ENCODE data around the gene MICAL3. TPM values are rescaled to one million over a fixed set of nuclear protein-coding genes. Genes with fewer than 3 reads are reported as not detected.

The MICAL3 gene
- total and polyA plus RNA-seq, 7 donors: 9.6 to 94.2 (median 35.0) TPM

DNA sequence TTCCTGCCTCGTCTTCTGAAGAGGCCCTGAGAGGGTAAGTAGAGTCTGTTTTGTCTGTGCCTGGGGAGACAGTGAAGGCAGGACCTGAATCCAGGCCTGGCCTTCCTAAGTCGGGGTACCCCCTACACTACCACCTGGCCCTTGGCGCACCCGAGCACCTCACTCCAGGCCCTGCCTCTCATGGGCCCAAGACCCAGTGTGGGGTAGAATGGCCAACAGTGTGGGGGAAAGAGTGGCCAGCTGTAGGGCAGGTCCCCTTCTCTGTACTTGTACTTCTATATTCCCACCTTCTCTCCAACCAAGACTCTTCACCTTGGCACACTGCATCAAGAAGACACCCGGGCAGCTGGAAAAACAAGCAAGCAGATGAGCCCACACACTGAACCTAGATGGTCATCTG is 227.7 kb downstream of the MICAL3 start:
- TF ChIP-seq POLR2A (IDR thresholded peaks at IDR 0.05): no peak
- TF ChIP-seq, protein P1, sequence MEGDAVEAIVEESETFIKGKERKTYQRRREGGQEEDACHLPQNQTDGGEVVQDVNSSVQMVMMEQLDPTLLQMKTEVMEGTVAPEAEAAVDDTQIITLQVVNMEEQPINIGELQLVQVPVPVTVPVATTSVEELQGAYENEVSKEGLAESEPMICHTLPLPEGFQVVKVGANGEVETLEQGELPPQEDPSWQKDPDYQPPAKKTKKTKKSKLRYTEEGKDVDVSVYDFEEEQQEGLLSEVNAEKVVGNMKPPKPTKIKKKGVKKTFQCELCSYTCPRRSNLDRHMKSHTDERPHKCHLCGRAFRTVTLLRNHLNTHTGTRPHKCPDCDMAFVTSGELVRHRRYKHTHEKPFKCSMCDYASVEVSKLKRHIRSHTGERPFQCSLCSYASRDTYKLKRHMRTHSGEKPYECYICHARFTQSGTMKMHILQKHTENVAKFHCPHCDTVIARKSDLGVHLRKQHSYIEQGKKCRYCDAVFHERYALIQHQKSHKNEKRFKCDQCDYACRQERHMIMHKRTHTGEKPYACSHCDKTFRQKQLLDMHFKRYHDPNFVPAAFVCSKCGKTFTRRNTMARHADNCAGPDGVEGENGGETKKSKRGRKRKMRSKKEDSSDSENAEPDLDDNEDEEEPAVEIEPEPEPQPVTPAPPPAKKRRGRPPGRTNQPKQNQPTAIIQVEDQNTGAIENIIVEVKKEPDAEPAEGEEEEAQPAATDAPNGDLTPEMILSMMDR (IDR thresholded peaks at IDR 0.05): no peak
- no peak for TF ChIP-seq POLR2AphosphoS5 (IDR thresholded peaks at IDR 0.05)
- TF ChIP-seq EP300 (IDR thresholded peaks at IDR 0.05): no peak
- WGBS, 2 donors: 92 to 93% methylated on average over 5 of the region's 5 CpGs
- peaks cover 0 to 21% (median 10%) of the 10 kb centered on the region in 4 donors for H3K36me3 ChIP-seq
- no peaks in the 10 kb centered on the region for H3K4me1 ChIP-seq
- intact Hi-C loops (cut with DNase I): no loop called here
- H3K9me3 ChIP-seq: no peaks in the 10 kb centered on the region
- no peak overlapping the region for H3K4me3 ChIP-seq
- DNase-seq: no peak
- no peaks in the 10 kb centered on the region for H3K27me3 ChIP-seq
- no peak overlapping the region for H3K27ac ChIP-seq

DNA sequence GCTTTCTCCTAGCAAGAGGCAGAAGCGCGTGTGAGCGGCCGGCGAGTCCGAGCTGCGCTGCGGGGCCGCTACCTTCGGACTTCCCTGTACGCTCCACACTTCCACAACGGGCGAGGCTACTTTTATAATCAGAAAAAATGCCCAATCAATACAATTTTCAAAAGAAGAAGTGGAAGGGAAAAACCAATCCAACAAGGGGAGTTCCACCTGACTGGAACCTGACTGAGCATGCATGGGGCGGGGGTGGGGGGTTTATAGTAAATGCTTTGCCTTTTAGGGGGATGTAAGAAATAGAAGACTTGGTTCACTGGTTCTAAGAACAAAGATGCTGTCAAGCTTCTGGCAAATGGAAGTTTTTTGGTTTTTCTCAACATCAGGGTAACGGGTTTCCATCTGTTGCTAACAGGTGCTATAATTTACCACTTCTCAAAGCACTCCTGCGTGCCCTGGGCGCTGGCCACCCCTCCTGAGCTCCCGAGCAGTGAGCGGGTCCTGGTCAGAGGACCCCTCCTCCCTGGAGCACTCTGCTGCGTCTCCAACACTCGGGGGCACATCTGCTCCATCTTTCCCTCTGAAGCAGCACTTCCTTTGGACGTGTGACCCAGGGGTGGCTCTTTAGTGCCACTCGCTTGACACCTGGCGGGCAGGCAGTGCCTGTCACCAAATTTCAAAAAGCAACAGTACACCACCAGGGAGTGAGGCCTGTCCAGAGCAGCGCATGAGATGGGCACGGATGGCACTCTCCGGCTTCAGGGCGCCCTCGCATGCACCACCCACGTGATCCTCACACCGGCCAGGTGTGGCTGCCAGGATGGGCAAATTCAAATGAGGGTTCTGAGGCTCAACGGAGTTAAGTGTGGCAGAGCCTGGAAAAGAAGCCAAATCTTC is 228.5 kb downstream of the MICAL3 start:
- Histone ChIP-seq H3K4me1 (no peaks in the 10 kb centered on the region), H3K9me3 (no peaks in the 10 kb centered on the region), H3K4me3 (no peak overlapping the region), H3K27me3 (no peaks in the 10 kb centered on the region), H3K27ac (no peak overlapping the region), H3K36me3 (peaks cover 0 to 28% (median 15%) of the 10 kb centered on the region in 4 donors)
- WGBS, 2 donors: 78 to 91% methylated on average over 32 of the region's 32 CpGs
- no peak for DNase-seq
- intact Hi-C loops (cut with DNase I): no loop called here
- TF ChIP-seq, protein P1 (IDR thresholded peaks at IDR 0.05): no peak
- TF ChIP-seq EP300 (IDR thresholded peaks at IDR 0.05) (no peak), POLR2A (IDR thresholded peaks at IDR 0.05) (no peak), POLR2AphosphoS5 (IDR thresholded peaks at IDR 0.05) (no peak)

DNA sequence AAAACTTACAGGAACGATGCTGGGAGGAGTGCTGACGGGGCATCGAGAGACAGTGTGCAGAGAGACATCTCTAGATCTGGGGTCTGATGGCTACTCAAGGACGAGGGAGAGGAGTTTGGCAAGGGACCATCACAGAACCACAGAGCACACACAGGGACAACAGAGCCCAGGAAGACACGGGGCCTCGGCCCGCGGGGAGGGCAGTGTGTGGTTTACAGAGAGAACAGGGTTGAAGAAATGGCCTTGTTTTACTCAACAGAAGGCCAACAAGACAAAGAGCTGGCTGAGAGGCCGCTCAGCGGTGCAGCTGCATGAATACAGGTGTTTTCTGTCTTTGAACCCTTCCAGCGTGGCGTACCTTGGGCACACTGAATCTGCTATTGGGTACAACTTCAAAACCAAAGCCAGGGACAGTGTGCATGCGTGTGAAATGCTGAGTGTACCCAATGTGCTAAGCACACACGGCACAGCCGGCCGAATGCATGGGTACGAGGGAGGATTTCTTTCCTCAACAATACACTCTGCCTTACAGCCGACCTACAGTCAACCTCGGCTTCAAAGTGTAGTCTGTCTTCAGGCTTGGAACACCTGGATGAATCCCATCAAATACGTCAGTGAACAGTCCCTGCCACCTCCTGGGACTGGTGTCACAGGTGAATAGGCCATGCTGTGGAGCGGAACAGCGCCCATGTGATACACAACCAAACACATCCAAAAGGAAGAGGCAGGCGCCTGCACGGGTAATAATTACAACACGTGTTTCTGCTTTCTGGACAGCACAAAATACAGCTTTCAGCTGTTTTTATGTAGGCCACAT is 229.4 kb downstream of the MICAL3 start:
- Histone ChIP-seq H3K27ac (no peak overlapping the region), H3K4me3 (no peak overlapping the region), H3K27me3 (no peaks in the 10 kb centered on the region), H3K9me3 (no peaks in the 10 kb centered on the region), H3K36me3 (peaks cover 7 to 38% (median 24%) of the 10 kb centered on the region in 4 donors), H3K4me1 (no peaks in the 10 kb centered on the region)
- DNase-seq: no peak
- intact Hi-C loops (cut with DNase I): no loop called here
- TF ChIP-seq, protein P1 (IDR thresholded peaks at IDR 0.05): no peak
- no peak for TF ChIP-seq EP300 (IDR thresholded peaks at IDR 0.05)
- TF ChIP-seq POLR2A (IDR thresholded peaks at IDR 0.05): no peak
- no peak for TF ChIP-seq POLR2AphosphoS5 (IDR thresholded peaks at IDR 0.05)
- WGBS, 2 donors: 86 to 92% methylated on average over 25 of the region's 25 CpGs

DNA sequence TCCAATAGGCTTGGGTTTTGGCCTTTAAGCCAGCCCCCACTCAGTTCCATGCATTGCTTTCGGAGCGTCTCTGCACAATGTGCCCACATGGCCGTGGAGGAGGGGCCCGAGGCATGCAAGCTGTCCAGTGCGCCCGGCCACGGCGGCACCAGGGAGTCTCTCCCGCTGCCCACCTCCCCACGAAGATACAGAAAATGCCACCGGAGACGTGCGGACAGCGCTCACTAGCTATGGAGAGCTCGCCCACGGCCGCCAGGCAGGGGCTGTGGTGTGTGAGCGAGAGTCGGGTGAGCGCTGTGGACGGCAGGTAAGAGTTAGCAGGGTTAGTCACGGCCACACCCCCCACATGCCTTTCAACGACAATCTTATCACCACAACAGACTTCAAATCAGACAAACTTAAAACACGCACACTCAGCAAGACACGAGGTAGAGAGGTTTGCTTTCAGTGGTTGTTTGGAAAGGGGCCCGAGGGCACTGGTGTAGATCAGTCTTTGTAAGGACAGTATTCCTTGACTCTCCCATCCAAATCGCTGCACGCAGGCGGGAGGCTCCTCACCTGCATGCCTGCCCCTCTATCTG is 231.4 kb downstream of the MICAL3 start:
- 92 to 93% methylated on average over 29 of the region's 29 CpGs for WGBS, 2 donors
- intact Hi-C loops (cut with DNase I): no loop called here
- DNase-seq: no peak
- peaks cover 7 to 53% (median 30%) of the 10 kb centered on the region in 4 donors for H3K36me3 ChIP-seq
- TF ChIP-seq POLR2A (IDR thresholded peaks at IDR 0.05) (no peak), EP300 (IDR thresholded peaks at IDR 0.05) (no peak), POLR2AphosphoS5 (IDR thresholded peaks at IDR 0.05) (no peak)
- TF ChIP-seq, protein P1 (IDR thresholded peaks at IDR 0.05): no peak
- H3K27me3 ChIP-seq: no peaks in the 10 kb centered on the region
- H3K4me1 ChIP-seq: no peaks in the 10 kb centered on the region
- no peaks in the 10 kb centered on the region for H3K9me3 ChIP-seq
- no peak overlapping the region for H3K27ac ChIP-seq
- no peak overlapping the region for H3K4me3 ChIP-seq
